Astrocyte of the cerebellum (primary cell): Measurements from ENCODE around the gene KCNJ9.

ENCODE experiments used
- DNase-seq: peaks from one replicate; pipeline ENCODE4 v3.0.0-alpha.2; 2011; ENCODE audit warnings: low read depth
- H3K4me3 ChIP-seq: 2 replicates; pipeline ENCODE4 v1.5.1; 2011; ENCODE audit warnings: mild to moderate bottlenecking, low read depth, low read length, moderate library complexity
- in situ Hi-C: cut with HindIII; loops from 2 replicates; pipeline ENCODE4 v1.10.0; 2017; ENCODE audit warnings: low sequenced_read_pairs
- TF ChIP-seq, protein P1 (sequence below): IDR thresholded peaks from 2 replicates; pipeline ENCODE4 v1.5.1; 2012; ENCODE audit warnings: low read length, low read depth, moderate library complexity, mild to moderate bottlenecking; ENCODE audit errors: missing control alignments

The KCNJ9 gene

DNA sequence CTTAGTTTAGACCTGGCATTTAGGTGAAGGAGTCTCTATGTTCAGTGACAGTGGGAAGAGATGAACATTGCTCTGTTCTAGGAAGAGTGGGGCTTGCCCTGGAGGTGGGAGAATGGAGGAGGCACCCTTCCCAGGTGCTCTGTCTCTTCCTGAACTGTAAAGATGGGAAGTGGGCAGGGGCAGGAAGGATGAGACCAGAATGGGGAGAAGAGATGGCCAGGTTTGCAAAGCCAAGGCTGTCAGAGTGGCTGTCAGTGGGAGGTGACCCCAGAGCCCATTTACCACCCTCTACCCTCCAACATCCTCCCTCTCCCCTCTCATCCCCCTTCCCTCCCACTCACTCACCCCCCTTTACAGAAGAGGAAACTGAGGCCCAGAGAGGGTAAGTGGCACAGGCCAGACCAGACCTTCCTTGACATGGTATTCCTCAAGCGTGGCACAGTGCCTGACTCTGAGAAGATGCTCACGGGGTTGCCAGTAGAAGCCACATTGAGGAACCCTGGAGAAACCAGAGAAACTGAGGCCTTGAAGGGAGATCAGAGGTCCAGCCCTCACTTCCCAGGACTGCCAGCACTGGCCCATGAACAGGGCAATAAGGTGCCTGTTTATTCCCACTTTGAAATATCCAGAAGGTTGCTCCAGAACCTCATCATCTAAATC is 18.5 kb downstream of the KCNJ9 start:
- no peak overlapping the region for H3K4me3 ChIP-seq
- DNase-seq, result no peak
- in situ Hi-C loops, result loop anchor here (10.0 kb wide), 1 partner anchor 195 kb away; no protein-coding TSS in a partner anchor
- TF ChIP-seq, protein P1, sequence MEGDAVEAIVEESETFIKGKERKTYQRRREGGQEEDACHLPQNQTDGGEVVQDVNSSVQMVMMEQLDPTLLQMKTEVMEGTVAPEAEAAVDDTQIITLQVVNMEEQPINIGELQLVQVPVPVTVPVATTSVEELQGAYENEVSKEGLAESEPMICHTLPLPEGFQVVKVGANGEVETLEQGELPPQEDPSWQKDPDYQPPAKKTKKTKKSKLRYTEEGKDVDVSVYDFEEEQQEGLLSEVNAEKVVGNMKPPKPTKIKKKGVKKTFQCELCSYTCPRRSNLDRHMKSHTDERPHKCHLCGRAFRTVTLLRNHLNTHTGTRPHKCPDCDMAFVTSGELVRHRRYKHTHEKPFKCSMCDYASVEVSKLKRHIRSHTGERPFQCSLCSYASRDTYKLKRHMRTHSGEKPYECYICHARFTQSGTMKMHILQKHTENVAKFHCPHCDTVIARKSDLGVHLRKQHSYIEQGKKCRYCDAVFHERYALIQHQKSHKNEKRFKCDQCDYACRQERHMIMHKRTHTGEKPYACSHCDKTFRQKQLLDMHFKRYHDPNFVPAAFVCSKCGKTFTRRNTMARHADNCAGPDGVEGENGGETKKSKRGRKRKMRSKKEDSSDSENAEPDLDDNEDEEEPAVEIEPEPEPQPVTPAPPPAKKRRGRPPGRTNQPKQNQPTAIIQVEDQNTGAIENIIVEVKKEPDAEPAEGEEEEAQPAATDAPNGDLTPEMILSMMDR, result no peak

- in situ Hi-C loops, result loop anchor here (10.0 kb wide), 1 partner anchor 194 kb away; no protein-coding TSS in a partner anchor
- TF ChIP-seq, protein P1, result peak; percentile 98
- H3K4me3 ChIP-seq, result no peak overlapping the region
- DNase-seq, result no peak
Observed at GRCh38 chr1:160101037-160101716, 19.8 kb downstream of the KCNJ9 start.

DNA sequence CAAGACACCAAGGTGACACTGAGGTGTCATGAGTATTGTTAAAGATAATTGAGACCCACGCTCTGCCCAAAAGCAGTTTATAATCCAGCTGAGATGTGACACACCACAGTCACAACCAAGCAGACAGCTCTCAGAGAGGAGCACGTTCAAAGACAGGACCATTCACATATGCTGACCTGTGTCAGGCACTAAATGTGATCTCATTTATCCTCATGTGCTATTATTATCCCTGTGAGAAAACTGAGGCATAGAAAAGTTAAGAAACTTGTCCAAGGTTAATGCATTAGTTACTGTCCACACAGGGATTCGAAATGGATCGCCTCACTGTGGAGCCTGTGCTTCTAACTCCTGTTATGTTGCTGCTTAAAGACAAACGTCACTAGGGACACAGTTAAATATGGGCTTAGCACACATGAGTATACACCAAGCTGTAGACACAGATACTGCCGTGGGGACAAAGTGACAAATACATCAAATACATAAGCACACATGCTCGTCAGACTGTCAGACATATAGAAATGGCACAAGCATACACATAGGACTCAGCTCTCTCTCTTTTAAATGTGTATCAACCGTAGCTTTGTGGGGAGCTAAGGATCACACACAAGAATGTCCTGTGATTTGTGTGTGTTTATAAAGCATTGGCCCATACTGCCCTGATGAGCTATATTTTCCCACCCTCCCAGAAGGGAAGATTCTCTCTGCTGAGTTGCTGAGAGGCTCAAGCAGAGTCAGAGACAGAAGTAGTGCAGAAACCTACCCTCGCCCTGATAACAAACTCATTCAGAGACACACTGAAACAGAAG is 20.6 kb downstream of the KCNJ9 start:
- H3K4me3 ChIP-seq, result no peak overlapping the region
- in situ Hi-C loops, result loop anchor here (10.0 kb wide), 1 partner anchor 193 kb away; no protein-coding TSS in a partner anchor
- DNase-seq, result no peak
- TF ChIP-seq, protein P1, result no peak

DNA sequence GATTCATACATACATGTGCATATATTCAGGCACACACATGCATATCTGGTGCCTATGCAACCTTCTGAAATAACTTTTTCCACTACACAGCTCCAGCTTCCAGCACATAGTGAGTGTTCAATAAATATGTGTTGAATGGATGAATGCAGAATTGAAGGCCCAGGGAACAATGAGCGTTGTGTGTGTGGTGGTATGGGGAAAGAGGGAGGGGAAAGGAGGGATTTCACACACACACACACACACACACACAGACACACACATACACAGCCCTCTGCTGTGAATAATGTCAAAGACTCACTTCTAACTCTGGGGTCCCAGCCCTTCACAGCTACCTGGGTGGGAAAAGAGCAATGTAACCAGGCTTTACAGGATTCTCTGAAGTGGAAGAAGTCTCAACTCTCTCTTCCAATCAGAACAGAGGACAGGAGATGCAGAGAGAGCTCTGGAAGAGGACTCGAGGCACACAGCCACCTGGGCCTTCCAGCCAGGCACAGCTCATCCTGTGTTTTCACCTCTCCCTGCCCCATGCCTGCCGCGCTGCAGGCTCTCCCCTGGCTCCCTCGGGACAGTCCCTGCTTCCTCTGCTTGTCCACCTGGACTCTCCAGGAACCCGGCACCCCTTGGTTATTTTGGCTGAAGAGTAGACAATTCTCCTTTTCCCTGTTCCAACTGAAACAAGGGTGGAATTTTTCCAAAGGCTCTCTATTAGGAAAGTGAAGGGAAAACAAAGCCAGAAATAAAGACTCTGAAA is 22.5 kb downstream of the KCNJ9 start:
- TF ChIP-seq, protein P1, result no peak
- in situ Hi-C loops, result loop anchor here (10.0 kb wide), 1 partner anchor 191 kb away; no protein-coding TSS in a partner anchor
- no peak overlapping the region for H3K4me3 ChIP-seq
- no peak for DNase-seq

DNA sequence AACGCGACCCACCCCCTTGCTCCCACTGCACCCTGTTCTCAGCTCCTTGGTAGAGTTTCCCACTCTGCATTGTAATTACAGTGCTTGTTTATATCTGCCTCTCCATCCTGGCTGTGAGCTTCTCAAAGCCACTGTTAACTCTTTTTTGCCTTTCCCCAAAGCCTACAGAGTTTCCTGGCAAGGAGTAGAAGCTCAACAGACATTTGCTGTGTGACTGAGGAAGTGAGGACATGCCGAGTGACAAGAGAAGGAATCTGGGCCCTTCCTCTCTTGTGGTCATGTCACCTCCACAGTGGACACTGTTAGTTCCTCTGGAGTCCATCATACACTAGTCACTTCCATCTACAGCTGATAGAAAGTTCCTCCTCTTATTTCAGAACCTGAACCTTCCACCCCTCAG is 23.1 kb downstream of the KCNJ9 start:
- no peak overlapping the region for H3K4me3 ChIP-seq
- DNase-seq, result no peak
- TF ChIP-seq, protein P1, result no peak
- in situ Hi-C loops, result loop anchor here (10.0 kb wide), 1 partner anchor 190 kb away; no protein-coding TSS in a partner anchor
